Adrenal gland (tissue), 5 donors: Measurements from ENCODE around the gene EXOC4.

Source experiments
- CTCF ChIP-seq, 6 experiments: fragments of 450-650 bp in 4 of 6; fragments of 200-600 bp in 2 of 6; sonication (generic) in 1 of 6; IDR thresholded peaks; 1 replicate in 5 of 6; 2 replicates in 1 of 6; pipeline versions ENCODE4 v1.5.1 to v1.8.0; 2016 to 2021; ENCODE audit warnings: antibody characterized with exemption in 6 of 6, mild to moderate bottlenecking in 2 of 6, moderate library complexity in 1 of 6
- POLR2A ChIP-seq, 2 donors: fragments of 450-650 bp; IDR thresholded peaks; one replicate each; pipeline ENCODE4 v1.6.1; 2017; ENCODE audit warnings: antibody characterized with exemption in 2 of 2, mild to moderate bottlenecking in 2 of 2, moderate library complexity in 1 of 2
- donor health status: DM: no; HTN: no; CAD: no.

- TF ChIP-seq CTCF (IDR thresholded peaks at IDR 0.05) = no peak
- TF ChIP-seq POLR2A (IDR thresholded peaks at IDR 0.05) = no peak
These were observed 471.3 kb downstream of the EXOC4 start for GRCh38 chr7:133724148-133724547.
